Heart left ventricle (tissue), 16 donors: ENCODE data around the gene P2RX3. TPM values are rescaled to one million over a fixed set of nuclear protein-coding genes. Genes with fewer than 3 reads are reported as not detected.

Experiments used
- ATAC-seq, 4 donors: fragments of 200-7000 bp; cut with Tn5 transposase; one replicate each; pipeline ENCODE4 v1.9.1; 2020 to 2022; ENCODE audit warnings: moderate library complexity in 4 of 4, mild to moderate bottlenecking in 3 of 4, moderate number of reproducible peaks in 1 of 4
- DNase-seq, 5 donors: peaks; one replicate each; pipeline ENCODE4 v3.0.0-alpha.2; 2020
- H3K27ac ChIP-seq, 12 donors: fragments of 200-600 bp; sonication (generic) in 4 of 12; one replicate each; pipeline versions ENCODE4 v1.5.0 to v1.8.0; 2016 to 2022; ENCODE audit warnings: mild to moderate bottlenecking in 2 of 12
- H3K27me3 ChIP-seq, 9 donors: fragments of 200-600 bp; sonication (generic) in 2 of 9; one replicate each; pipeline versions ENCODE4 v1.5.1 to v1.8.0; 2016 to 2022; ENCODE audit warnings: mild to moderate bottlenecking in 3 of 9
- H3K36me3 ChIP-seq, 9 donors: fragments of 200-600 bp; sonication (generic) in 2 of 9; one replicate each; pipeline versions ENCODE4 v1.5.0 to v1.8.0; 2018 to 2022; ENCODE audit warnings: mild to moderate bottlenecking in 2 of 9
- H3K4me1 ChIP-seq, 12 donors: fragments of 200-600 bp; sonication (generic) in 4 of 12; one replicate each; pipeline versions ENCODE4 v1.5.0 to v1.8.0; 2016 to 2022; ENCODE audit warnings: mild to moderate bottlenecking in 3 of 12
- H3K4me3 ChIP-seq, 12 donors: fragments of 200-600 bp; sonication (generic) in 4 of 12; one replicate each; pipeline versions ENCODE4 v1.5.0 to v1.8.0; 2017 to 2022; ENCODE audit warnings: mild to moderate bottlenecking in 9 of 12, moderate library complexity in 4 of 12
- H3K9me3 ChIP-seq, 12 donors: fragments of 200-600 bp; sonication (generic) in 4 of 12; one replicate each; pipeline versions ENCODE4 v1.5.0 to v1.8.0; 2016 to 2022; ENCODE audit warnings: mild to moderate bottlenecking in 1 of 12
- POLR2A ChIP-seq, 2 donors: fragments of 450-650 bp; IDR thresholded peaks; one replicate each; pipeline ENCODE4 v1.6.1; 2017; ENCODE audit warnings: antibody characterized with exemption in 2 of 2, mild to moderate bottlenecking in 2 of 2, moderate library complexity in 2 of 2
- WGBS, 4 donors: extraction: QIAGEN DNeasy Blood & Tissue Kit in 2 of 4; methylation state at CpG; one replicate each; pipeline versions ENCODE4 v1.1.5 to v1.1.7; 2013 to 2018; 5-methylcytosine and 5-hydroxymethylcytosine counted together
- intact Hi-C, 10 donors: fragments of 100-400 bp; cut with DNase I; formaldehyde crosslinking; loops; one replicate each; pipeline versions ENCODE4 v1.11.1 to v1.14.2; 2022
- polyA plus RNA-seq, 2 donors: library from polyadenylated mRNA; stranded (reverse); fragments of 200-250 nt; gene quantifications; one replicate each; pipeline ENCODE4 v1.2.3, GENCODE V29; 2013
- total RNA-seq, 9 donors: library from RNA; depleted of rRNA in 2 of 9; stranded (reverse); fragments of >200 nt in 2 of 9; fragmentation: NEBNext Ultra II Directional in 3 of 9; extraction: Animal tissue kit (Norgen Biotek cat#: 25700) in 3 of 9; gene quantifications; one replicate each; pipeline versions ENCODE4 v1.1.0 to v1.2.4, GENCODE V29; 2016 to 2023
- TF ChIP-seq, protein P1 (sequence below), 12 donors: fragments of 200-600 bp; sonication (generic) in 4 of 12; IDR thresholded peaks; one replicate each; pipeline versions ENCODE4 v1.5.0 to v1.8.0; 2018 to 2022; ENCODE audit warnings: antibody characterized with exemption in 12 of 12, mild to moderate bottlenecking in 5 of 12
- donor health status: ischemic (EF 13 %, LVEDD 7.1; RV severe dilation, severe dysfunction).
- donor health status: healthy with polysubstance abuse.
- donor health status: DM: no; HTN: yes; CAD: no.
- donor health status: DM: no; HTN: no; CAD: no.
- donor health status: ischemic (EF 25% LVEDD 6.9; RV normal size, moderate dysfunction).
- donor health status: ischemic (EF 25% LVEDD 5.7; RV mildly dilated, moderate dysfunction).
- donor health status: healthy.
- donor health status: DM: yes; HTN: yes; CAD: no.
- donor health status: ischemic (EF 35%, LVEDD 5.7; RV mildly dilated, moderate dysfunction).
- donor health status: nonischemic (EF 11% LVEDD 7.7; RV severe dilation, severe dysfunction).
- donor health status: DM: yes; HTN: yes; CAD: no.
- donor health status: PGD.
- donor health status: ischemic (EF 29% LVEDD 5.4; RV normal size, mild dysfunction).
- donor health status: nonischemic (EF 23%, LVEDD 6.1; RV moderate dilation, normal function).

The P2RX3 gene
- total and polyA plus RNA-seq, 11 donors: 0.35 to 7.1 (median 1.3) TPM

DNA sequence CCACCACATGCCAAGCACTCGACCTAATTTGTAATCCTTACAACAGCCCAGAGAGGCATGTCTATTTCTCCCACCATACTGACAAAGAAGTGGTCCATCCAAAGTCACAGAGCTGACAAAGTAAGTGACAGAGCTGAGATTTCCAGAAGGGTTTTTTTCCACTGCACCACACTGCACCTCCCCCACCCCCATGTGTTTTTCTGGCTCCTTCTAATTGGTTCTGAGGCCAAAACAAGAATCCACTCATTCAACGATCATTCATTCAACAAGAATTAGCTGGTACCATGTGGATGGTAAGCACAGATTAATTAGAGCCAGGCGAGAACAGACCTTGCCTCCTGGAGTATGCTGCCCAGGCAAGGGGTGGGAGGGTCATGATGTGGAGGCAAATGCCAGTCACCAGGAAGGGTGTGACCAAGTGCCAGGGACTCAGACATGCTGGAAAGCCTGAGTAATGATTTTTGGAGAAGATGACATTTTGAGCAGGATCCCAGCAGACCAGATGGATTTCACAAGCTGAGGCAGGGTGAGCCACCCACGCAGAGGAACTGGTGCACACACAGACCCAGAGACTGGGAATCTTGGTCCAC is 67.2 kb downstream of the P2RX3 start:
- no peak overlapping the region for H3K4me3 ChIP-seq
- H3K4me1 ChIP-seq: peaks cover 4 to 32% (median 22%) of the 10 kb centered on the region in 12 donors
- TF ChIP-seq, protein P1, sequence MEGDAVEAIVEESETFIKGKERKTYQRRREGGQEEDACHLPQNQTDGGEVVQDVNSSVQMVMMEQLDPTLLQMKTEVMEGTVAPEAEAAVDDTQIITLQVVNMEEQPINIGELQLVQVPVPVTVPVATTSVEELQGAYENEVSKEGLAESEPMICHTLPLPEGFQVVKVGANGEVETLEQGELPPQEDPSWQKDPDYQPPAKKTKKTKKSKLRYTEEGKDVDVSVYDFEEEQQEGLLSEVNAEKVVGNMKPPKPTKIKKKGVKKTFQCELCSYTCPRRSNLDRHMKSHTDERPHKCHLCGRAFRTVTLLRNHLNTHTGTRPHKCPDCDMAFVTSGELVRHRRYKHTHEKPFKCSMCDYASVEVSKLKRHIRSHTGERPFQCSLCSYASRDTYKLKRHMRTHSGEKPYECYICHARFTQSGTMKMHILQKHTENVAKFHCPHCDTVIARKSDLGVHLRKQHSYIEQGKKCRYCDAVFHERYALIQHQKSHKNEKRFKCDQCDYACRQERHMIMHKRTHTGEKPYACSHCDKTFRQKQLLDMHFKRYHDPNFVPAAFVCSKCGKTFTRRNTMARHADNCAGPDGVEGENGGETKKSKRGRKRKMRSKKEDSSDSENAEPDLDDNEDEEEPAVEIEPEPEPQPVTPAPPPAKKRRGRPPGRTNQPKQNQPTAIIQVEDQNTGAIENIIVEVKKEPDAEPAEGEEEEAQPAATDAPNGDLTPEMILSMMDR (IDR thresholded peaks at IDR 0.05): no peak
- no peaks in the 10 kb centered on the region for H3K27me3 ChIP-seq
- no peak for DNase-seq
- peak overlapping the region in 9 of 12 donors; percentile 10 to 75 (median 69) for H3K27ac ChIP-seq
- intact Hi-C loops: loop anchor here in 2 of 10 donors (5.0 kb wide), 2 partner anchors 53 to 58 kb away; no protein-coding TSS in a partner anchor
- no peaks in the 10 kb centered on the region for H3K9me3 ChIP-seq
- H3K36me3 ChIP-seq: peaks cover 0 to 42% (median 33%) of the 10 kb centered on the region in 9 donors
- peak in 2 of 4 donors; percentile 23 to 26 for ATAC-seq
- 75 to 87% (median 86%) methylated on average over 4 of the region's 4 CpGs for WGBS, 4 donors

DNA sequence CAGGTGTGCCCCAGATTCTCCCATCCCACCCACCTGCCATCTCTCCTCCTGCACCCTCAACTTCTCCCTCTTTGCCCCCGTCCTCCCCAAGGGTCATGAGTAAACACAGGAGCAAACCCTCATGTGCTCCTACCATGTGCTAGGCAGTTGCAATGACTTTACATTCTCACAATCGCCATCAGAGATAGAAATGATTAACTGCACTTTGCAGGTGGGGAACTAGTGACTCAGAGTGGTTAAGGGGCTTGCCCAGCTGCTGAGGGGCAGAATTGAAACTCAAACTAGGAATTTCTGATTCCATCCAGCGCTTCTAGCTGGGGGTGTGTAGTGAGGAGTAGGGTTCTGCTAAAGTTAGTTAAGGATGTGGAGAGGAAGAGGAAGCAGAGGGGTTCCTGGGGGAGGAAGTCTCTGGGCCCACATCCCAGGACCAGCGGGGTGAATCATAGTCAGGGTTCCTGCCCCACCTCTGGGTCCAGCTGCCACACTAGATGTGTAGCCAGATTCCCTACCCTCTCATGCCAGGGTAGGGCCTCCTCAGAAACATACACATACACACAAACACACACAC is 68.3 kb downstream of the P2RX3 start:
- no peaks in the 10 kb centered on the region for H3K27me3 ChIP-seq
- DNase-seq: peak; percentile 34 to 71 (median 38)
- H3K36me3 ChIP-seq: peaks cover 0 to 53% (median 44%) of the 10 kb centered on the region in 9 donors
- peaks cover 4 to 32% (median 22%) of the 10 kb centered on the region in 12 donors for H3K4me1 ChIP-seq
- no peak for TF ChIP-seq POLR2A (IDR thresholded peaks at IDR 0.05)
- TF ChIP-seq, protein P1 (IDR thresholded peaks at IDR 0.05): no peak
- WGBS, 4 donors: 46 to 53% (median 47%) methylated on average over 4 of the region's 4 CpGs
- no peaks in the 10 kb centered on the region for H3K9me3 ChIP-seq
- peak; percentile 55 to 93 (median 78) for ATAC-seq
- H3K27ac ChIP-seq: peak overlapping the region in 11 of 12 donors; percentile 33 to 75 (median 69)
- intact Hi-C loops: loop anchor here in 3 of 10 donors (2.0 to 5.0 kb wide), 4 partner anchors 18 to 59 kb away; no protein-coding TSS in a partner anchor
- H3K4me3 ChIP-seq: no peak overlapping the region

DNA sequence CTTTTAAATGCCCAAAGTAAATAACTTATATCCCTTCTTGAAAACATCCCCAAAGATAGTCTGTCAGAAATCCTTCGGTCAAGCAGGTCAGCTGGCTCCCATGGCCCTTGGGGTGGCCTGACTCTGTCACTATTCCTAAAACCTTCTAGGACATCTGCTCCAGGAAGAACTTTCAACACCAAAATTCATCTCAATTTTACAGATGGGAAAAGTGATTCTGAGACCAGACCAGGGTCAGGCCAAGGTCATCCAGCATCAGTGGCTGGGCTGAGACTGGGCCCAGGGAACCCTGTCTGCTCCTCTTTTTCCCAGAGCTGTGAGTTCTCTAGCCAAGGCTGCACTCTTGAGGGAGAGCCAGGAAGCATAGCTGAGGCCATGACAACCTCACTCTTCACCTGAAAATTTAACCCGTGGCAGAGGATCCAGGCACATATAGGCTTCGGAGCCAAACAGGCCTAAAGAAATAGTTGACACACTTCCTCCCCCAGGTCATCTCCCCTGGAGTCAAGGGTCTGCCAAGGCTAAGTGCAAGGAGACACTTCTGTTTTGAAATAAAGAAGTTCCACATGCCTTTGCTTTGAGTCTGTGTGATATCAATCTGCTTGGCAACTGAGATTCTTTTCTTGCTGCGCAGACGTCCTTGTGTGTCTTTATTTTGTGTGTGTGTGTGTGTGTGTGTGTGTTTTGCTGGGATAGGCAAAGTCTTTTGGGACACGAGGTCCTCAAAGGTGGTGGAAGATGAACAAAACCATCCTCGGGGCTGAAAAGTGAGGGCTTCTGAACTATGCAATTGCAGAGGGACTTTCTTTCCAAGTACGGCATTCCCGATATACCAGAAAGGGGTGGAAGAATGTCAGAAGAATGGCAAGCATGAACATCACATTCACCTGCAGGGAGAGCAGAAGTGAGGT is 69.1 kb downstream of the P2RX3 start:
- Histone ChIP-seq H3K27ac (peak overlapping the region in 11 of 12 donors; percentile 33 to 75 (median 69)), H3K36me3 (peaks cover 0 to 61% (median 52%) of the 10 kb centered on the region in 9 donors), H3K9me3 (no peaks in the 10 kb centered on the region), H3K27me3 (no peaks in the 10 kb centered on the region), H3K4me1 (peaks cover 4 to 32% (median 22%) of the 10 kb centered on the region in 12 donors), H3K4me3 (no peak overlapping the region)
- 61 to 66% (median 62%) methylated on average over 9 of the region's 9 CpGs for WGBS, 4 donors
- TF ChIP-seq POLR2A (IDR thresholded peaks at IDR 0.05): no peak
- TF ChIP-seq, protein P1 (IDR thresholded peaks at IDR 0.05): peak in 2 of 12 donors; percentile 21 to 32
- ATAC-seq (peak; percentile 55 to 81 (median 66)), DNase-seq (peak in 4 of 5 donors; percentile 39 to 61 (median 53))
- intact Hi-C loops: loop anchor here in 3 of 10 donors (2.0 to 5.0 kb wide), 4 partner anchors 18 to 60 kb away; no protein-coding TSS in a partner anchor
